H9 (cell line): ENCODE measurements around the gene FNDC3B. TPM values are rescaled to one million over a fixed set of nuclear protein-coding genes. Genes with fewer than 3 reads are reported as not detected.

Experiments
- DNase-seq: peaks from one replicate; pipeline ENCODE4 v3.0.0-alpha.2; 2017
- H2AFZ ChIP-seq: one replicate; pipeline ENCODE4 v1.6.1; 2013; ENCODE audit warnings: mild to moderate bottlenecking, low read length, control low read depth, moderate library complexity
- H2AK5ac ChIP-seq: 2 replicates; pipeline ENCODE4 v1.6.1; 2013; ENCODE audit warnings: low read length, control low read depth, mixed read lengths; ENCODE audit not compliant: insufficient read length
- H2BK120ac ChIP-seq: one replicate; pipeline ENCODE4 v1.6.1; 2013; ENCODE audit warnings: low read depth, mild to moderate bottlenecking, low read length, control low read depth, inconsistent platforms; ENCODE audit not compliant: poor library complexity, severe bottlenecking
- H2BK12ac ChIP-seq: 2 replicates; pipeline ENCODE4 v1.6.1; 2013; ENCODE audit warnings: low read length, control low read depth, mixed read lengths, low read depth; ENCODE audit not compliant: insufficient read length
- H2BK15ac ChIP-seq: 2 replicates; pipeline ENCODE4 v1.6.1; 2013; ENCODE audit warnings: low read depth, low read length, control low read depth
- H2BK20ac ChIP-seq: one replicate; pipeline ENCODE4 v1.6.1; 2013; ENCODE audit warnings: low read depth, mild to moderate bottlenecking, low read length, control low read depth, inconsistent platforms; ENCODE audit not compliant: poor library complexity, severe bottlenecking
- H2BK5ac ChIP-seq: 2 replicates; pipeline ENCODE4 v1.6.1; 2013; ENCODE audit warnings: low read length, control low read depth, mixed read lengths; ENCODE audit not compliant: insufficient read length
- H3K14ac ChIP-seq: 2 replicates; pipeline ENCODE4 v1.6.1; 2013; ENCODE audit warnings: low read length, control low read depth; ENCODE audit not compliant: insufficient read depth
- H3K18ac ChIP-seq: 2 replicates; pipeline ENCODE4 v1.6.1; 2013; ENCODE audit warnings: low read depth, mild to moderate bottlenecking, mixed read lengths, low read length, control low read depth; ENCODE audit not compliant: insufficient read length
- H3K23ac ChIP-seq: 2 replicates; pipeline ENCODE4 v1.6.1; 2013; ENCODE audit warnings: low read length, control low read depth, mixed read lengths, low read depth; ENCODE audit not compliant: insufficient read length
- H3K23me2 ChIP-seq: 2 replicates; pipeline ENCODE4 v1.6.1; 2013; ENCODE audit warnings: low read depth, mild to moderate bottlenecking, mixed read lengths, low read length, control low read depth; ENCODE audit not compliant: insufficient read length, poor library complexity, severe bottlenecking
- H3K27ac ChIP-seq: 2 replicates; pipeline ENCODE4 v1.5.1; 2013; ENCODE audit warnings: low read length, control low read depth, mixed read lengths, low read depth; ENCODE audit not compliant: insufficient read length
- H3K27me3 ChIP-seq: 2 replicates; pipeline ENCODE4 v1.6.1; 2013; ENCODE audit warnings: low read length, control low read depth, inconsistent platforms; ENCODE audit not compliant: insufficient read depth
- H3K4ac ChIP-seq: 2 replicates; pipeline ENCODE4 v1.6.1; 2013; ENCODE audit warnings: low read depth, mild to moderate bottlenecking, control low read depth, inconsistent platforms, low read length, moderate library complexity
- H3K4me1 ChIP-seq: 2 replicates; pipeline ENCODE4 v1.6.1; 2013; ENCODE audit warnings: low read length, control low read depth, inconsistent platforms; ENCODE audit not compliant: insufficient read depth
- H3K4me2 ChIP-seq: 2 replicates; pipeline ENCODE4 v1.6.1; 2013; ENCODE audit warnings: low read length, control low read depth, mixed read lengths; ENCODE audit not compliant: insufficient read length, insufficient read depth
- H3K56ac ChIP-seq: 2 replicates; pipeline ENCODE4 v1.6.1; 2013; ENCODE audit warnings: low read depth, mild to moderate bottlenecking, mixed read lengths, low read length, control low read depth; ENCODE audit not compliant: insufficient read length
- H3K79me1 ChIP-seq: 2 replicates; pipeline ENCODE4 v1.6.1; 2013; ENCODE audit warnings: low read depth, mild to moderate bottlenecking, moderate library complexity, low read length, control low read depth, inconsistent platforms; ENCODE audit not compliant: insufficient read depth, poor library complexity, severe bottlenecking
- H3K79me2 ChIP-seq: 2 replicates; pipeline ENCODE4 v1.6.1; 2013; ENCODE audit warnings: low read length, control low read depth, inconsistent platforms; ENCODE audit not compliant: insufficient read depth
- H3K9ac ChIP-seq: 2 replicates; pipeline ENCODE4 v1.6.1; 2013; ENCODE audit warnings: low read length, control low read depth, mixed read lengths; ENCODE audit not compliant: insufficient read length; ENCODE audit errors: extremely low read depth
- H3K9me3 ChIP-seq: one replicate; pipeline ENCODE4 v1.6.1; 2013; ENCODE audit warnings: low read depth, low read length, inconsistent platforms; ENCODE audit not compliant: control insufficient read depth
- H3T11ph ChIP-seq: one replicate; pipeline ENCODE4 v1.6.1; 2013; ENCODE audit warnings: mild to moderate bottlenecking, low read length, control low read depth, inconsistent platforms
- H4K20me1 ChIP-seq: one replicate; pipeline ENCODE4 v1.6.1; 2013; ENCODE audit not compliant: control insufficient read depth, insufficient read length, insufficient read depth
- H4K5ac ChIP-seq: 2 replicates; pipeline ENCODE4 v1.6.1; 2013; ENCODE audit warnings: low read depth, mild to moderate bottlenecking, mixed read lengths, low read length, control low read depth; ENCODE audit not compliant: insufficient read length
- H4K8ac ChIP-seq: replicated peaks from 2 replicates; pipeline ENCODE4 v1.6.1; 2013; ENCODE audit warnings: low read length, control low read depth, mixed read lengths, low read depth; ENCODE audit not compliant: insufficient read length
- H4K91ac ChIP-seq: 2 replicates; pipeline ENCODE4 v1.6.1; 2013; ENCODE audit warnings: low read depth, mild to moderate bottlenecking, moderate library complexity, mixed read lengths, low read length, control low read depth; ENCODE audit not compliant: insufficient read length
- H3K27ac Mint-ChIP-seq, 3 experiments: 2 replicates in 2 of 3; 3 replicates in 1 of 3; pipeline ENCODE4 v1.8.0; 2020 to 2021; ENCODE audit warnings: mixed read lengths in 3 of 3, mild to moderate bottlenecking in 1 of 3, moderate library complexity in 1 of 3
- H3K27me3 Mint-ChIP-seq: 2 replicates; pipeline ENCODE4 v1.8.0; 2021; ENCODE audit warnings: low read depth, mild to moderate bottlenecking, moderate library complexity, mixed read lengths
- H3K36me3 Mint-ChIP-seq, 3 experiments: 2 replicates in 2 of 3; 3 replicates in 1 of 3; pipeline ENCODE4 v1.8.0; 2020 to 2021; ENCODE audit warnings: low read depth in 3 of 3, mixed read lengths in 3 of 3; ENCODE audit not compliant: insufficient read depth in 1 of 3
- H3K4me1 Mint-ChIP-seq, 2 experiments: 2 replicates each; pipeline ENCODE4 v1.8.0; 2020; ENCODE audit warnings: mixed read lengths in 2 of 2
- H3K4me3 Mint-ChIP-seq, 2 experiments: 2 replicates in 1 of 2; 3 replicates in 1 of 2; pipeline ENCODE4 v1.8.0; 2020 to 2021; ENCODE audit warnings: mild to moderate bottlenecking in 2 of 2, mixed read lengths in 2 of 2, moderate library complexity in 1 of 2
- H3K9me3 Mint-ChIP-seq, 2 experiments: 2 replicates in 1 of 2; 3 replicates in 1 of 2; pipeline ENCODE4 v1.8.0; 2020; ENCODE audit warnings: mild to moderate bottlenecking in 2 of 2, mixed read lengths in 2 of 2, moderate library complexity in 1 of 2
- CTCF ChIP-seq: fragments of 200-600 bp; sonication (generic); conservative IDR thresholded peaks from 3 replicates; pipeline ENCODE4 v1.8.0; 2021; ENCODE audit warnings: antibody characterized with exemption, mild to moderate bottlenecking
- WGBS: extraction: QIAGEN DNeasy Blood & Tissue Kit; methylation state at CpG from one replicate; pipeline ENCODE4 v1.1.7; 2013; ENCODE audit warnings: missing lambda C conversion rate, low lambda C conversion rate, mixed read lengths; ENCODE audit not compliant: insufficient read length; ENCODE audit errors: extremely low coverage; 5-methylcytosine and 5-hydroxymethylcytosine counted together
- total RNA-seq: library from RNA; stranded (reverse); gene quantifications from 2 replicates; pipeline ENCODE4 v1.2.1, GENCODE V29; 2021

FNDC3B gene
- total RNA-seq, 1 experiment from 2014 or later, result 43.8 TPM

- peaks cover 18% of the 10 kb centered on the region; the same call in 1 of the 2 replicates for H3K79me2 ChIP-seq
- peak overlapping the region in 1 of 3 experiments; percentile 35; a peak in 1 of 7 replicates for H3K27ac Mint-ChIP-seq
These were observed 34.0 kb downstream of the FNDC3B start for GRCh38 chr3:172073262-172073915.

More at GRCh38 chr3:172073262-172073915, 34.0 kb downstream of the FNDC3B start:
- Histone ChIP-seq H4K20me1 (no peaks in the 10 kb centered on the region), H3T11ph (no peak overlapping the region), H3K14ac (no peak overlapping the region), H3K23ac (no peak overlapping the region), H2BK20ac (no peak overlapping the region), H4K8ac (no peak overlapping the region), H3K23me2 (no peaks in the 10 kb centered on the region), H3K9ac (no peak overlapping the region), H2BK5ac (no peak overlapping the region), H2BK12ac (no peak overlapping the region), H3K56ac (no peak overlapping the region), H2AK5ac (no peak overlapping the region), H2BK15ac (no peak overlapping the region), H2BK120ac (no peak overlapping the region), H3K4me2 (no peak overlapping the region), H4K5ac (no peak overlapping the region), H2AFZ (no peak overlapping the region), H3K4ac (no peak overlapping the region), H3K79me1 (no peaks in the 10 kb centered on the region), H3K9me3 (no peaks in the 10 kb centered on the region), H3K27me3 (no peaks in the 10 kb centered on the region), H3K27ac (no peak overlapping the region), H3K4me1 (peaks cover 3% of the 10 kb centered on the region; the same call in 1 of the 2 replicates), H4K91ac (no peak overlapping the region), H3K18ac (no peak overlapping the region)
- Mint-ChIP-seq H3K36me3 (peaks cover 0 to 4% (median 2%) of the 10 kb centered on the region in 3 experiments; a peak in 2 of 7 replicates), H3K9me3 (no peaks in the 10 kb centered on the region), H3K4me3 (no peak overlapping the region), H3K27me3 (no peaks in the 10 kb centered on the region), H3K4me1 (peaks cover 45 to 46% of the 10 kb centered on the region in 2 experiments)
- TF ChIP-seq CTCF, result no peak
- WGBS, result no CpG with 5 or more reads among the region's 5 CpGs
- DNase-seq, result no peak
